Type B pancreatic cell (in vitro differentiated cells): Measurements from ENCODE around the gene KLF18. TPM values are rescaled to one million over a fixed set of nuclear protein-coding genes. Genes with fewer than 3 reads are reported as not detected.
A peak's percentile ranks its signal among the peaks of the same experiment; 100 is the strongest.
"Not testable (repeated sequence)": the region's sequence is repeated elsewhere in the genome, so short reads cannot be mapped to it uniquely, and the experiment has no call there.

ENCODE experiments used
- DNase-seq: peaks from one replicate; pipeline ENCODE4 v3.0.0; 2021; ENCODE audit warnings: mixed read lengths; ENCODE audit not compliant: unreplicated experiment; ENCODE audit errors: extremely low spot score
- H3K27ac Mint-ChIP-seq: 2 replicates; pipeline ENCODE4 v1.8.0; 2021; ENCODE audit warnings: mild to moderate bottlenecking, mixed read lengths
- H3K27me3 Mint-ChIP-seq: 2 replicates; pipeline ENCODE4 v1.8.0; 2021; ENCODE audit warnings: mixed read lengths
- H3K36me3 Mint-ChIP-seq: 2 replicates; pipeline ENCODE4 v1.8.0; 2021; ENCODE audit warnings: mixed read lengths
- H3K4me1 Mint-ChIP-seq: one replicate; pipeline ENCODE4 v1.8.0; 2021; ENCODE audit warnings: mixed read lengths; ENCODE audit not compliant: unreplicated experiment
- H3K4me3 Mint-ChIP-seq: 2 replicates; pipeline ENCODE4 v1.8.0; 2021; ENCODE audit warnings: mild to moderate bottlenecking, mixed read lengths
- H3K9me3 Mint-ChIP-seq: 2 replicates; pipeline ENCODE4 v1.8.0; 2021; ENCODE audit warnings: mixed read lengths
- total RNA-seq: library from RNA; stranded (reverse); gene quantifications from 2 replicates; pipeline ENCODE4 v1.2.1, GENCODE V29; 2021; ENCODE audit warnings: low replicate concordance
- TF ChIP-seq, protein P1 (sequence below): fragments of 200-600 bp; sonication (generic); conservative IDR thresholded peaks from 2 replicates; pipeline ENCODE4 v1.5.0; 2021; ENCODE audit warnings: antibody characterized with exemption, mild to moderate bottlenecking

KLF18 gene
- total RNA-seq, 1 donor from 2014 or later, result not detected

DNA sequence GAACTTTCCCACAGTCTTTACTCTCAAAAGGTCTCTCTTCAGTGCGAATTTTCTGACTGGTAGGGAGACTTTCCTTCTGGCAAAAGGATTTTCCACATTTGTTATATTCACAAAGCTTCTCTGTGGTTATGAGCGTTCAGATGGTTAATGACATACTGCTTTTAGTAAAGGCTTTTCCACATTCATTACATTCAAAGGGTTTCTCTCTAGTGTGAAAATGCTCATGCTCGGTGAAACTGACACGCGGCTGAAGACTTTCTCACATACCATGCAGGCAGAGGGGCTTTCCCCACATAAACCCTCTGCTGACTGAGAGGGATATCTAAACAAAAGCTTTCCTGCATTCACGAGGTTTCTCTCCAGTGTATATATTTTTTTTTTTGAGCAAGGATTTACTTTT is 9.9 kb upstream of the KLF18 start:
- H3K36me3 Mint-ChIP-seq, result no peaks in the 10 kb centered on the region
- DNase-seq, result no peak
- H3K4me3 Mint-ChIP-seq, result no peak overlapping the region
- TF ChIP-seq, protein P1, sequence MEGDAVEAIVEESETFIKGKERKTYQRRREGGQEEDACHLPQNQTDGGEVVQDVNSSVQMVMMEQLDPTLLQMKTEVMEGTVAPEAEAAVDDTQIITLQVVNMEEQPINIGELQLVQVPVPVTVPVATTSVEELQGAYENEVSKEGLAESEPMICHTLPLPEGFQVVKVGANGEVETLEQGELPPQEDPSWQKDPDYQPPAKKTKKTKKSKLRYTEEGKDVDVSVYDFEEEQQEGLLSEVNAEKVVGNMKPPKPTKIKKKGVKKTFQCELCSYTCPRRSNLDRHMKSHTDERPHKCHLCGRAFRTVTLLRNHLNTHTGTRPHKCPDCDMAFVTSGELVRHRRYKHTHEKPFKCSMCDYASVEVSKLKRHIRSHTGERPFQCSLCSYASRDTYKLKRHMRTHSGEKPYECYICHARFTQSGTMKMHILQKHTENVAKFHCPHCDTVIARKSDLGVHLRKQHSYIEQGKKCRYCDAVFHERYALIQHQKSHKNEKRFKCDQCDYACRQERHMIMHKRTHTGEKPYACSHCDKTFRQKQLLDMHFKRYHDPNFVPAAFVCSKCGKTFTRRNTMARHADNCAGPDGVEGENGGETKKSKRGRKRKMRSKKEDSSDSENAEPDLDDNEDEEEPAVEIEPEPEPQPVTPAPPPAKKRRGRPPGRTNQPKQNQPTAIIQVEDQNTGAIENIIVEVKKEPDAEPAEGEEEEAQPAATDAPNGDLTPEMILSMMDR, result no peak
- peaks cover 4% of the 10 kb centered on the region for H3K4me1 Mint-ChIP-seq
- H3K27ac Mint-ChIP-seq, result no peak overlapping the region
- no peaks in the 10 kb centered on the region for H3K9me3 Mint-ChIP-seq
- H3K27me3 Mint-ChIP-seq, result peaks cover 19% of the 10 kb centered on the region

DNA sequence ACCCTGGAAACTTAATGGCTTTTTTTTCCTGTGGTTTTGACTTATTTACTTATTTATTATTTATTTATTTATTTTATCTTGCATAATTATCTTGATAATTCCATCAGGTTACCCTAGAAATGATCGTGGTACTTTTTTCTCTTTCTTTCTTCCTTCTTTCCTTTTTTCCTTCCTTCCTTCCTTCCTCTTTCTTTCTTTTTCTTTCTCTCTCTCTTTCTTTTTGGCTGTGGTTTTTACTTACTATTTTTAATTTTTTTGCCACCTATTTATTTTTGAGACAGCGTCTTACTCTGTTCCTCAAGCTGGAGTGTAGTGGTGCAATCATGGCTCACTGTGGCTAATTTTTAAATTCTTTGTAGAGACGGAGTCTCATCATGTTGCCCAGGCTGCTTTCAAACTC is 6.2 kb upstream of the KLF18 start:
- Mint-ChIP-seq H3K4me1 (no peaks in the 10 kb centered on the region), H3K36me3 (no peaks in the 10 kb centered on the region), H3K4me3 (no peak overlapping the region), H3K27ac (no peak overlapping the region), H3K27me3 (peaks cover 19% of the 10 kb centered on the region), H3K9me3 (peaks cover 16% of the 10 kb centered on the region)
- TF ChIP-seq, protein P1, result no peak
- no peak for DNase-seq

DNA sequence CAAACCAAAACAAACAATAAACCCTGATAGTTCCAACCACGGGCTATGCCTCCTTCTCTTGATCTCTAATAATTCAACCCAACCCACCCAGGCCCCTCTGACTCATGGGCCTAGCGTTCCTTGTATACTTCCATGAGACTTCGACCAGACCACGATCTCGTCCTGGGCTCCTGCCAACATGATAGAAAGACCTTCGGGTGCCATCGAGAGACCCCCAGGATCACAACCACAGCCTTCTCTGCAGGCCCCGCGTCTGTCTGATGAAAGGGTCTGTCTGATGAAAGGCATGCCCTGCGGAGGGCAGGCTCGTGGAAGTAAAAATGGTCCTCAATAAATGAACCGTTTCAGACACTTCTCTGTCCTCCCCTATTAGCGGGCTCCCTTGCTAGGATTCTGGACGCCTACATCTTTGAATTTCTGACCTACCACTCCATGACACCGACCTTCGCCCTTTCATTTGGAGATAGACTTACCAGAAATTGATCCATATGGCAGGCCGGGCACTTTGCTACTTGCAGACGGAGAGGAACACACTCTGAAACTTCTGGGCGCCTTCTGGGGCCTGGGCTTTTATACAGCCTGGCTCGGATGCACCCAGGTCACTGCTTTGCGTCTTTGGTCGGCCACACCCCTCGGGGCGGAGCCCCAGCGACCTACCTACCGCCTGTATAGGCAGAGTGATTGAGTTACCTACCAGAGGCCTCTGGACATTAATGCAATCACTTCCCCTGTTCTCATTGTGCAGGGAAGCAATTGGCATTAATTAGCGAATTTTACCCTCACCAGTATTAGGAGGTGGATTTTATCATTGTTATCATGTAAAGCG is 5.3 kb upstream of the KLF18 start:
- no peaks in the 10 kb centered on the region for H3K36me3 Mint-ChIP-seq
- no peak for DNase-seq
- no peaks in the 10 kb centered on the region for H3K4me1 Mint-ChIP-seq
- H3K9me3 Mint-ChIP-seq, result peaks cover 16% of the 10 kb centered on the region
- no peak overlapping the region for H3K27ac Mint-ChIP-seq
- peaks cover 15% of the 10 kb centered on the region for H3K27me3 Mint-ChIP-seq
- TF ChIP-seq, protein P1, result no peak
- H3K4me3 Mint-ChIP-seq, result no peak overlapping the region

DNA sequence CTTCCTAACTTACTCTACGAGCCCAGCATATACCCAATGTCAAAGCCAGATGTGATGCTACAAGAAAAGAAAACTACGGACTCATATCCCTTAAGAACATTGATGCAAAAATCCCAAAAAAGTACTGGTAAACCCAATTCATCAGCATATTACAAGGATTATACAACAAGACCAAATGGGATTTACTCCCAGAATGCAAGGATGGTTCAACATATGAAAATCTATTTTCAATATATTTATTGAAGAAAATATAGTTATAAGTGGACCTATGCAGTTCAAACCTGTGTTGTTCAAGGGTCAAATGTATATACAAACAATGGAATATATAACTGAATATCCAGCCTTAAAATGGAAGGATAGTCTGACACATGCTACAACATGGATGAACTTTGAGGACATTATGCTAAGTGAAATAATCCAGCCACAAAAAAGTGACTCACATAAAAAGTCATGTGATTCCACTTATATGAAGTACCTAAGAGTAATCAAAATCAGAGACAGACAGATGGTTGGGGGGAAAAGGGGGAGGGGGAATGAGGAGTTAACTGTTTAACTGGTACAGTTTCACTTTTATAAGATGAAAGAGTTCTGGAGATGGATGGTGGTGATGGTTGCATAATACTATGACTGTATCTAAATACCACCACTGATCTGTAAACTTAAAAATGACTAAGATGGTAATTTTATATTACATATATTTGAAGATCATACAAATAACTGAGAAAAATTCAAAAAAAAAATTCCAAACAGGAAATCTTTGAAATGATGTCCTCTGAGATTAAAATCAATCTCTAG is 3.7 kb upstream of the KLF18 start:
- H3K27ac Mint-ChIP-seq, result no peak overlapping the region
- no peaks in the 10 kb centered on the region for H3K36me3 Mint-ChIP-seq
- TF ChIP-seq, protein P1, result no peak
- no peak for DNase-seq
- peaks cover 12% of the 10 kb centered on the region for H3K27me3 Mint-ChIP-seq
- H3K9me3 Mint-ChIP-seq, result peaks cover 16% of the 10 kb centered on the region
- no peaks in the 10 kb centered on the region for H3K4me1 Mint-ChIP-seq
- no peak overlapping the region for H3K4me3 Mint-ChIP-seq

DNA sequence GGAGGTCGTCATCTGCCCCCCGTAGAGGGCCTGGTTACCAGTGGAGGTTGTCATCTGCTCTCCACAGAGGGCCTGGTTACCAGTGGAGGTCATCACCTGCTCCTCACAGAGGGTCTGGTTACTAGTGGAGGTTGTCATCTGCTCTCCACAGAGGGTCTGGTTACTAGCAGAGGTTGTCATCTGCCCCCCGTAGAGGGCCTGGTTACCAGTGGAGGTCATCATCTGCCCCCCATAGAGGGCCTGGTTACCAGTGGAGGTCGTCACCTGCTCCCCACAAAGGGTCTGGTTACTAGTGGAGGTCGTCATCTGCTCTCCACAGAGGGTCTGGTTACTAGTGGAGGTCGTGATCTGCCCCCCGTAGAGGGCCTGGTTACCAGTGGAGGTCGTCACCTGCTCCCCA is 1.9 kb downstream of the KLF18 start:
- peaks cover 12% of the 10 kb centered on the region for H3K27me3 Mint-ChIP-seq
- H3K9me3 Mint-ChIP-seq, H3K27ac Mint-ChIP-seq, H3K36me3 Mint-ChIP-seq, H3K4me1 Mint-ChIP-seq, H3K4me3 Mint-ChIP-seq: not testable (repeated sequence)
- DNase-seq, result peak; percentile 29

DNA sequence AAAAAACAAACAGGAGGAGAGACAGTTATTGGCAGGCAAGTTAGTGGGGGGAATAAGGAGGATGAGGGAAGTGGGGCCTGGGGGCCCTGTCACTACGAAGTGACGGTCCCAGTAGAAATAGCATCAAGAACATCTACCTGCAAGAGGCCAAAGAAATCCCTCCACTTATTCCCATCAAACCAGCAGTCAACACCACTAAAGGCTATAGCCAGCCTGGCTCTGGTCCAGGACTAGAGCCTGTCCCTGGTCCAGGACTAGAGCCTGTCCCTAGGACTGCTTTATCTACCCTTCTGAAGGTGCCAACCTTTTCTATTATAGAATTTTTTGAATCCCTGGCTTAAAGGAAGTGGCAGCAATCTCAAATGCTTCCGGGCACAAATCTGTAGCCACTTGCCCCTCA is 3.2 kb downstream of the KLF18 start:
- Mint-ChIP-seq H3K36me3 (no peaks in the 10 kb centered on the region), H3K9me3 (no peaks in the 10 kb centered on the region), H3K4me1 (no peaks in the 10 kb centered on the region), H3K4me3 (no peak overlapping the region), H3K27ac (no peak overlapping the region), H3K27me3 (peaks cover 15% of the 10 kb centered on the region)
- DNase-seq, result peak; percentile 25
- TF ChIP-seq, protein P1, result no peak
